SK-N-SH (cell line): ENCODE results near the gene CC2D2A. TPM values are rescaled to one million over a fixed set of nuclear protein-coding genes. Genes with fewer than 3 reads are reported as not detected.

Source experiments
- CTCF ChIA-PET: fragments of 300-600, 350-600 bp; formaldehyde crosslinking; extraction: SDS; loops from one replicate; lab custom pipeline; 2021; lab: Yijun Ruan, JAX
- POLR2A ChIA-PET: fragments of 350-600 bp; sonication (Branson Sonifier 250); formaldehyde crosslinking; extraction: SDS; loops from one replicate; lab custom pipeline; 2020; ENCODE audit warnings: antibody characterized with exemption, inconsistent platforms; lab: Yijun Ruan, JAX
- DNase-seq: peaks from one replicate; pipeline ENCODE4 v3.0.0; 2012
- H2AFZ ChIP-seq: fragments of 200-600 bp; sonication (generic); 2 replicates; pipeline ENCODE4 v1.8.1; 2016; ENCODE audit warnings: antibody characterized with exemption, mild to moderate bottlenecking, low read depth
- H3F3A ChIP-seq: fragments of 200-600 bp; sonication (generic); replicated peaks from 2 replicates; pipeline ENCODE3; 2016; ENCODE audit warnings: antibody characterized with exemption, mild to moderate bottlenecking; ENCODE audit not compliant: insufficient read depth
- H3K27ac ChIP-seq, 2 experiments: fragments of 200-500 bp in 1 of 2; fragments of 200-600 bp in 1 of 2; sonication (Bioruptor generic) in 1 of 2; sonication (generic), shearing (Covaris generic) in 1 of 2; 2 replicates each; pipeline versions ENCODE4 v1.5.1 to v1.6.1; 2014 to 2016; ENCODE audit warnings: low read depth in 2 of 2, inconsistent platforms in 1 of 2, low read length in 1 of 2, mild to moderate bottlenecking in 1 of 2, mixed read lengths in 1 of 2
- H3K27me3 ChIP-seq: fragments of 200-600 bp; sonication (generic), shearing (Covaris generic); 2 replicates; pipeline ENCODE4 v1.6.1; 2016; ENCODE audit warnings: mixed run types; ENCODE audit not compliant: insufficient read depth
- H3K36me3 ChIP-seq, 2 experiments: fragments of 200-500 bp in 1 of 2; fragments of 200-600 bp in 1 of 2; sonication (Bioruptor generic) in 1 of 2; sonication (generic) in 1 of 2; replicated peaks in 1 of 2; 2 replicates each; pipeline versions ENCODE3 to v1.5.1; 2014 to 2016; ENCODE audit warnings: low read length in 1 of 2, mild to moderate bottlenecking in 1 of 2; ENCODE audit not compliant: insufficient read depth in 2 of 2, control insufficient read depth in 1 of 2
- H3K4me1 ChIP-seq, 2 experiments: fragments of 200-500 bp in 1 of 2; fragments of 200-600 bp in 1 of 2; sonication (Bioruptor generic) in 1 of 2; sonication (generic), shearing (Covaris generic) in 1 of 2; 2 replicates each; pipeline versions ENCODE4 v1.5.1 to v1.6.1; 2014 to 2016; ENCODE audit warnings: low read depth in 1 of 2, low read length in 1 of 2, mixed run types in 1 of 2; ENCODE audit not compliant: insufficient read depth in 2 of 2, control insufficient read depth in 1 of 2
- H3K4me2 ChIP-seq: fragments of 200-600 bp; sonication (generic), shearing (Covaris generic); 2 replicates; pipeline ENCODE4 v1.6.1; 2017; ENCODE audit warnings: mixed run types
- H3K4me3 ChIP-seq, 2 experiments: fragments of 200-500 bp in 1 of 2; fragments of 200-600 bp in 1 of 2; sonication (Bioruptor generic) in 1 of 2; sonication (generic), shearing (Covaris generic) in 1 of 2; 2 replicates each; pipeline versions ENCODE4 v1.5.1 to v1.8.1; 2014 to 2016; ENCODE audit warnings: low read depth in 2 of 2, inconsistent platforms in 1 of 2, low read length in 1 of 2, mild to moderate bottlenecking in 1 of 2, mixed read lengths in 1 of 2, moderate library complexity in 1 of 2
- H3K79me2 ChIP-seq: fragments of 200-600 bp; sonication (generic); 2 replicates; pipeline ENCODE4 v1.8.1; 2017; ENCODE audit warnings: mild to moderate bottlenecking; ENCODE audit not compliant: insufficient read depth
- H3K9ac ChIP-seq: fragments of 200-600 bp; sonication (generic); 2 replicates; pipeline ENCODE4 v1.6.1; 2017; ENCODE audit warnings: mixed run types
- H3K9me2 ChIP-seq: fragments of 200-600 bp; sonication (generic); 2 replicates; pipeline ENCODE4 v1.6.1; 2017; ENCODE audit warnings: mixed run types
- H3K9me3 ChIP-seq: fragments of 200-600 bp; sonication (generic); 2 replicates; pipeline ENCODE4 v1.6.1; 2017; ENCODE audit warnings: mixed run types, mild to moderate bottlenecking, moderate library complexity
- H4K20me1 ChIP-seq: fragments of 200-600 bp; sonication (generic); 2 replicates; pipeline ENCODE4 v1.6.1; 2017; ENCODE audit warnings: mild to moderate bottlenecking, mixed run types; ENCODE audit not compliant: insufficient read depth
- CHD2 ChIP-seq: fragments of 150-350 bp; IDR thresholded peaks from 2 replicates; pipeline ENCODE4 v1.6.1; 2018; ENCODE audit warnings: low read length; ENCODE audit not compliant: partially characterized antibody
- CTCF ChIP-seq: fragments of 200-600 bp; sonication (generic); IDR thresholded peaks from 2 replicates; pipeline ENCODE4 v1.6.1; 2017; ENCODE audit warnings: antibody characterized with exemption, mild to moderate bottlenecking, moderate library complexity
- ELF1 ChIP-seq: IDR thresholded peaks from 2 replicates; pipeline ENCODE4 v1.4.0; 2012
- EP300 ChIP-seq, 2 experiments: IDR thresholded peaks; 2 replicates each; pipeline versions ENCODE4 v1.4.0 to v1.6.1; 2012; ENCODE audit warnings: borderline replicate concordance in 1 of 2, low read depth in 1 of 2, low read length in 1 of 2
- EZH2phosphoT487 ChIP-seq: fragments of 200-600 bp; sonication (generic); IDR thresholded peaks from 2 replicates; pipeline ENCODE4 v1.6.1; 2017; ENCODE audit warnings: low read depth, mixed run types, mild to moderate bottlenecking, antibody characterized with exemption, moderate library complexity, borderline replicate concordance
- GATA2 ChIP-seq: sonication (generic); formaldehyde crosslinking; IDR thresholded peaks from 2 replicates; pipeline ENCODE4 v1.5.0; 2020; ENCODE audit warnings: mild to moderate bottlenecking, missing genetic modification reagents
- JUND ChIP-seq: IDR thresholded peaks from 2 replicates; pipeline ENCODE4 v1.4.0; 2012
- NFIC ChIP-seq: IDR thresholded peaks from 2 replicates; pipeline ENCODE4 v1.4.0; 2012; ENCODE audit warnings: borderline replicate concordance
- POLR2AphosphoS5 ChIP-seq: IDR thresholded peaks from 2 replicates; pipeline ENCODE4 v1.6.1; 2012; ENCODE audit warnings: low read depth, low read length
- RCOR1 ChIP-seq: fragments of 150-350 bp; IDR thresholded peaks from 2 replicates; pipeline ENCODE4 v1.6.1; 2017; ENCODE audit warnings: antibody characterized with exemption, low read length
- REST ChIP-seq: IDR thresholded peaks from 2 replicates; pipeline ENCODE4 v1.6.1; 2012; ENCODE audit warnings: mild to moderate bottlenecking, low read depth, low read length, moderate library complexity
- SIN3A ChIP-seq: IDR thresholded peaks from 2 replicates; pipeline ENCODE4 v1.6.1; 2012; ENCODE audit warnings: low read depth, mild to moderate bottlenecking, low read length, moderate library complexity, borderline replicate concordance
- TEAD4 ChIP-seq: IDR thresholded peaks from 2 replicates; pipeline ENCODE4 v1.4.0; 2012; ENCODE audit warnings: mild to moderate bottlenecking, borderline replicate concordance; ENCODE audit not compliant: insufficient read depth
- USF2 ChIP-seq: fragments of 150-350 bp; IDR thresholded peaks from 2 replicates; pipeline ENCODE4 v1.6.1; 2017; ENCODE audit warnings: antibody characterized with exemption, low read length, low read depth, borderline replicate concordance
- WGBS: methylation state at CpG from one replicate; pipeline ENCODE4 v1.1.6; 2017; ENCODE audit warnings: low lambda C conversion rate; 5-methylcytosine and 5-hydroxymethylcytosine counted together
- polyA plus RNA-seq, 3 experiments: library from polyadenylated mRNA; depleted of rRNA; stranded (reverse); fragments of >200 nt; gene quantifications; 2 replicates each; pipeline ENCODE4 v1.2.3, GENCODE V29; 2012

CC2D2A gene
- polyA plus RNA-seq, 1 of the 3 experiments (the other 2 are of a cell fraction) = 17.8 TPM

DNA sequence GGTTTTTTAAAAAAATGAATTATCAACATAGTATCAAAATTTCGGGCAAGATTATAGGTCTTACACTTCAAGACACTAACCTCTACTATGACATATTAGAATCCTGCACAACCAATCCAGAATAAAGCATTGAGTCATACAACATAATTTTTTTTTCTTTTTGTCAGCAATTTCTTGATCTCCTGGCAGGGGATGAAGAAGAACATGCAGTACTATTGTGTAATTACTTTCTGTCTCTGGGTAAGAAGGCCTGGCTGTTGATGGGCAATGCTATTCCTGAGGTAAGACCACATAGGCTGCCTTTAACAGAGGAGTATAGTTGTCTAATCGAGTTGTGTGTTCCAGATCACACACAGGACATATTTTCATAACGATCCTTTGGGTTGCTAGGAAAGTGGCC lies 118.0 kb downstream of the CC2D2A start:
- TF ChIP-seq EZH2phosphoT487 = no peak
- TF ChIP-seq ELF1 = no peak
- no peak for TF ChIP-seq GATA2 (CRISPR knock-in tag)
- no peak for TF ChIP-seq RCOR1
- no peak for TF ChIP-seq SIN3A
- no peak for TF ChIP-seq TEAD4
- TF ChIP-seq JUND = no peak
- TF ChIP-seq NFIC = no peak
- TF ChIP-seq CHD2 = no peak
- TF ChIP-seq REST = no peak
- TF ChIP-seq CTCF = no peak
- TF ChIP-seq USF2 = no peak
- TF ChIP-seq EP300 (IDR thresholded peaks at IDR 0.05; ENCODE audit: borderline replicate concordance in 1 of 2, low read depth in 1 of 2, low read length in 1 of 2) = no peak
- no peak for TF ChIP-seq POLR2AphosphoS5
- TF ChIP-seq, all 33 proteins: peak for 0
- WGBS = 68% methylated on average over 3 of the region's 3 CpGs
- H3K27me3 ChIP-seq = no peaks in the 10 kb centered on the region
- H3K4me2 ChIP-seq = no peak overlapping the region
- no peaks in the 10 kb centered on the region for H3K9me2 ChIP-seq
- no peaks in the 10 kb centered on the region for H4K20me1 ChIP-seq
- no peak overlapping the region for H3K4me3 ChIP-seq
- no peak overlapping the region for H3K27ac ChIP-seq
- H3K9me3 ChIP-seq = no peaks in the 10 kb centered on the region
- H3K79me2 ChIP-seq = no peaks in the 10 kb centered on the region
- no peak overlapping the region for H2AFZ ChIP-seq
- ChIA-PET POLR2A (no interaction called here), CTCF (no interaction called here)
- no peak overlapping the region for H3K9ac ChIP-seq
- no peaks in the 10 kb centered on the region; a peak in 1 of 4 replicates for H3K4me1 ChIP-seq
- no peak for DNase-seq
- peaks cover 7% of the 10 kb centered on the region for H3F3A ChIP-seq
- H3K36me3 ChIP-seq = peaks cover 4 to 8% of the 10 kb centered on the region in 2 experiments
